ENCODE data around the gene EIF2AK2. TPM values are rescaled to one million over a fixed set of nuclear protein-coding genes. Genes with fewer than 3 reads are reported as not detected.

Gene EIF2AK2
- total and polyA plus RNA-seq, 2 experiments from 2014 or later, result 33.8 to 35.5 TPM

DNA sequence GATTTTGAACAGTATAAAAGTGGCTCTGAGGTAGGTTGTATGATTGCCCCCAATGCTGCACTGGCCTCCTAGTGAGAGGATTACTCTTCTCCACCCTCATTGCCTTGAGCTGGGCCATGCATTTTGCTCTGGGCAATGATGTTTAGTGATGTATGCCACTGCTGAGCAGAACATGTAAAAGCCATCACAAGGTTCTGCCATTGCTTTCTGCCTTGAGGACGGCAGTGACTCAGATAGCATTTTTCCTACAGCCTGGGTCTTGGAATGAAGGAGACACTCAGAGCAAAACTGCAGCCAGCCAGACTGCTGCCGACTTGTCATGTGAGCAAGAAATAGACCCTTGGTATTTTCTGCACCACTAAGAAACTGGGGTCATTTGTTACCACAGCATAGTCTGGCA lies 44.8 kb downstream of the EIF2AK2 start:
- Mint-ChIP-seq H3K4me1 (no peaks in the 10 kb centered on the region), H3K36me3 (ENCODE audit: low read depth) (peaks cover 35% of the 10 kb centered on the region), H3K9me3 (no peaks in the 10 kb centered on the region; the same call in 2 of the 3 replicates), H3K27ac (no peak overlapping the region), H3K27me3 (ENCODE audit: insufficient read depth, low read depth, poor library complexity) (no peaks in the 10 kb centered on the region), H3K4me3 (no peak overlapping the region)
- H4K20me1 ChIP-seq (replicated peaks; ENCODE audit: insufficient read depth), result no peaks in the 10 kb centered on the region; the same call in 1 of the 2 replicates
- no peak overlapping the region for H3K27ac ChIP-seq (ENCODE audit: low read depth)
- no peaks in the 10 kb centered on the region for H3K27me3 ChIP-seq (ENCODE audit: insufficient read depth)
- H3K4me2 ChIP-seq, result no peak overlapping the region
- H3K4me3 ChIP-seq, result no peak overlapping the region
- no peaks in the 10 kb centered on the region for H3K4me1 ChIP-seq (ENCODE audit: insufficient read depth)
- no peaks in the 10 kb centered on the region; the same call in 1 of the 2 replicates for H3K9me2 ChIP-seq (ENCODE audit: insufficient read depth)
- ATAC-seq, result no peak
- peaks cover 7% of the 10 kb centered on the region; the same call in 1 of the 2 replicates for H3K36me3 ChIP-seq (ENCODE audit: insufficient read depth)
- no peak overlapping the region for H2AFZ ChIP-seq
- TF ChIP-seq ZNF331 (CRISPR knock-in tag; IDR thresholded peaks at IDR 0.05; ENCODE audit: low read depth), result no peak
- TF ChIP-seq, protein P1, sequence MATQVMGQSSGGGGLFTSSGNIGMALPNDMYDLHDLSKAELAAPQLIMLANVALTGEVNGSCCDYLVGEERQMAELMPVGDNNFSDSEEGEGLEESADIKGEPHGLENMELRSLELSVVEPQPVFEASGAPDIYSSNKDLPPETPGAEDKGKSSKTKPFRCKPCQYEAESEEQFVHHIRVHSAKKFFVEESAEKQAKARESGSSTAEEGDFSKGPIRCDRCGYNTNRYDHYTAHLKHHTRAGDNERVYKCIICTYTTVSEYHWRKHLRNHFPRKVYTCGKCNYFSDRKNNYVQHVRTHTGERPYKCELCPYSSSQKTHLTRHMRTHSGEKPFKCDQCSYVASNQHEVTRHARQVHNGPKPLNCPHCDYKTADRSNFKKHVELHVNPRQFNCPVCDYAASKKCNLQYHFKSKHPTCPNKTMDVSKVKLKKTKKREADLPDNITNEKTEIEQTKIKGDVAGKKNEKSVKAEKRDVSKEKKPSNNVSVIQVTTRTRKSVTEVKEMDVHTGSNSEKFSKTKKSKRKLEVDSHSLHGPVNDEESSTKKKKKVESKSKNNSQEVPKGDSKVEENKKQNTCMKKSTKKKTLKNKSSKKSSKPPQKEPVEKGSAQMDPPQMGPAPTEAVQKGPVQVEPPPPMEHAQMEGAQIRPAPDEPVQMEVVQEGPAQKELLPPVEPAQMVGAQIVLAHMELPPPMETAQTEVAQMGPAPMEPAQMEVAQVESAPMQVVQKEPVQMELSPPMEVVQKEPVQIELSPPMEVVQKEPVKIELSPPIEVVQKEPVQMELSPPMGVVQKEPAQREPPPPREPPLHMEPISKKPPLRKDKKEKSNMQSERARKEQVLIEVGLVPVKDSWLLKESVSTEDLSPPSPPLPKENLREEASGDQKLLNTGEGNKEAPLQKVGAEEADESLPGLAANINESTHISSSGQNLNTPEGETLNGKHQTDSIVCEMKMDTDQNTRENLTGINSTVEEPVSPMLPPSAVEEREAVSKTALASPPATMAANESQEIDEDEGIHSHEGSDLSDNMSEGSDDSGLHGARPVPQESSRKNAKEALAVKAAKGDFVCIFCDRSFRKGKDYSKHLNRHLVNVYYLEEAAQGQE (IDR thresholded peaks at IDR 0.05; ENCODE audit: unreplicated experiment), result no peak
- no peak for TF ChIP-seq ZNF114 (CRISPR knock-in tag; IDR thresholded peaks at IDR 0.05)
- H3F3A ChIP-seq (replicated peaks; ENCODE audit: low read depth), result no peaks in the 10 kb centered on the region
- no peak for DNase-seq (ENCODE audit: low spot score)
- H3K79me2 ChIP-seq (replicated peaks; ENCODE audit: insufficient read depth), result no peaks in the 10 kb centered on the region

GRCh38 chr2:37110306-37111212 lies 46.2 kb downstream of the EIF2AK2 start:
- ATAC-seq, result no peak
- no peaks in the 10 kb centered on the region for H3F3A ChIP-seq (replicated peaks; ENCODE audit: low read depth)
- no peak overlapping the region for H3K4me3 ChIP-seq

More at GRCh38 chr2:37110306-37111212, 46.2 kb downstream of the EIF2AK2 start:
- TF ChIP-seq ZNF114 (CRISPR knock-in tag; IDR thresholded peaks at IDR 0.05) (no peak), STAT1 (IDR thresholded peaks at IDR 0.05; ENCODE audit: unreplicated experiment) (no peak), CREB1 (CRISPR knock-in tag; IDR thresholded peaks at IDR 0.05; ENCODE audit: low read depth) (no peak), ETS1 (IDR thresholded peaks at IDR 0.05) (no peak)
- TF ChIP-seq, protein P2, sequence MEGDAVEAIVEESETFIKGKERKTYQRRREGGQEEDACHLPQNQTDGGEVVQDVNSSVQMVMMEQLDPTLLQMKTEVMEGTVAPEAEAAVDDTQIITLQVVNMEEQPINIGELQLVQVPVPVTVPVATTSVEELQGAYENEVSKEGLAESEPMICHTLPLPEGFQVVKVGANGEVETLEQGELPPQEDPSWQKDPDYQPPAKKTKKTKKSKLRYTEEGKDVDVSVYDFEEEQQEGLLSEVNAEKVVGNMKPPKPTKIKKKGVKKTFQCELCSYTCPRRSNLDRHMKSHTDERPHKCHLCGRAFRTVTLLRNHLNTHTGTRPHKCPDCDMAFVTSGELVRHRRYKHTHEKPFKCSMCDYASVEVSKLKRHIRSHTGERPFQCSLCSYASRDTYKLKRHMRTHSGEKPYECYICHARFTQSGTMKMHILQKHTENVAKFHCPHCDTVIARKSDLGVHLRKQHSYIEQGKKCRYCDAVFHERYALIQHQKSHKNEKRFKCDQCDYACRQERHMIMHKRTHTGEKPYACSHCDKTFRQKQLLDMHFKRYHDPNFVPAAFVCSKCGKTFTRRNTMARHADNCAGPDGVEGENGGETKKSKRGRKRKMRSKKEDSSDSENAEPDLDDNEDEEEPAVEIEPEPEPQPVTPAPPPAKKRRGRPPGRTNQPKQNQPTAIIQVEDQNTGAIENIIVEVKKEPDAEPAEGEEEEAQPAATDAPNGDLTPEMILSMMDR (conservative IDR thresholded peaks at IDR 0.05; ENCODE audit: low read depth in 2 of 2), result no peak
- Mint-ChIP-seq H3K4me3 (no peak overlapping the region), H3K27ac (no peak overlapping the region), H3K27me3 (ENCODE audit: insufficient read depth, low read depth, poor library complexity) (no peaks in the 10 kb centered on the region), H3K36me3 (ENCODE audit: low read depth) (peaks cover 31% of the 10 kb centered on the region), H3K4me1 (peaks cover 8% of the 10 kb centered on the region), H3K9me3 (no peaks in the 10 kb centered on the region)
- H3K79me2 ChIP-seq (replicated peaks; ENCODE audit: insufficient read depth), result no peaks in the 10 kb centered on the region
- no peaks in the 10 kb centered on the region for H3K4me1 ChIP-seq (ENCODE audit: insufficient read depth)
- DNase-seq (ENCODE audit: low spot score), result no peak
- no peaks in the 10 kb centered on the region for H3K27me3 ChIP-seq (ENCODE audit: insufficient read depth)
- no peaks in the 10 kb centered on the region; the same call in 1 of the 2 replicates for H3K9me2 ChIP-seq (ENCODE audit: insufficient read depth)
- no peak overlapping the region for H3K27ac ChIP-seq (ENCODE audit: low read depth)
- H3K4me2 ChIP-seq, result no peak overlapping the region
- peaks cover 7% of the 10 kb centered on the region; the same call in 1 of the 2 replicates for H3K36me3 ChIP-seq (ENCODE audit: insufficient read depth)
- no peak overlapping the region for H2AFZ ChIP-seq
- H4K20me1 ChIP-seq (replicated peaks; ENCODE audit: insufficient read depth), result no peaks in the 10 kb centered on the region; the same call in 1 of the 2 replicates
